ENCODE results near the gene CD4. TPM values are rescaled to one million over a fixed set of nuclear protein-coding genes. Genes with fewer than 3 reads are reported as not detected.

CD4 gene
- total and polyA plus RNA-seq, 2 donors = 11.5 to 21.5 TPM

DNA sequence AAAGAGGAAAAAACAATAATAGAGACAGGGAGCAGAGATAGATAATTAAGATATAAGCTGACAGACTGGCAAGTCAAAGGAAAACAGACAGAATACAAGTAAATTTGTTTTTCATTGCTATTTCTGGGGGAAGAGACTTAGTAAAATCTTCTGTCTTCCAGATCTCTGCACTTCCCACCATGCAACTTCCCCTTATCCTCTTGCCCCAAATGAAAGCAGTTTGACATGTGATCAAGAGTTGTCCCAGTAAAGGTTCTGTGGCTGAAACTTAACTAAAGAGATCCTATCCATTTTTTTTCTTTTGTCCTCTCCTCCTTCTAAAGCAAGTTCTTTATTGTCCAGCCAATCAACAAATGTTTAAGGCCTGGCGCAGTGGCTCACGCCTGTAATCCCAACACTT lies 34.9 kb upstream of the CD4 start:
- H3K27ac ChIP-seq (ENCODE audit: low read depth) = no peak overlapping the region
- no peak overlapping the region for H3K4me3 ChIP-seq (ENCODE audit: low read depth, low read length)
- H3K36me3 ChIP-seq (ENCODE audit: insufficient read depth) = peaks cover 3% of the 10 kb centered on the region
- no peak for DNase-seq (ENCODE audit: extremely low spot score)
- 95% methylated on average over 2 of the region's 2 CpGs for WGBS
- no peaks in the 10 kb centered on the region for H3K4me1 ChIP-seq (ENCODE audit: insufficient read depth)

DNA sequence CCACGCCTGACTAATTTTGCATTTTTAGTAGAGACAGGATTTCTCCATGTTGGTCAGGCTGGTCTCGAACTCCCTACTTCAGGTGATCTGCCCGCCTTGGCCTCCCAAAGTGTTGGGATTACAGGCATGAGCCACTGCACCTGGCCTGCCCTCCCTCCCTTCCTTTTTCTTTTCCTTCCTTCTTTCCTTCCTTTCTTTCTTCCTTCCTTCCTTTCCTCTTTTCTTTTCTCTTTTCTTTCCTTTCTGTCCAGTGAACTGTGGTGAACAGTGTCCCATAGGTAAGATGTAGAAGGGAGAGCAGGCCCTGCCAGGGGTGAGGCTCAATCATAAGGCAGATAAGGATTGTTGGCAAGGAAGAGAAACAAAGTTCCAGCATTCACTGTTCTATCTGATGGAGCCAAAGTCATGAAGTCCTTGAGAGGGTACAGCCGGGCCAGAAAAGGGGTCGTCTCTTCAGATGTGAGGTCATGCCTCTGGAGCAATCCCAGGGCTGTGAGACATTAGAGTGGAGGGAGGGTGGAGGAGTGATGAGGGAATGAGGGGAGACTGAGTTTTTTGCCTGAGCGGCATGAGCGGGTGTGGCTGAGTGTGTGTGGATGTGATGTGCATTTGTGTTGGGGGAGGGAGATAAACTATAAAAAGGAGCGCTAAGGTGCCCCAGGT lies 32.2 kb upstream of the CD4 start:
- H3K4me3 ChIP-seq (ENCODE audit: low read depth, low read length) = no peak overlapping the region
- H3K27ac ChIP-seq (ENCODE audit: low read depth) = no peak overlapping the region
- no peak for DNase-seq (ENCODE audit: extremely low spot score)
- no peaks in the 10 kb centered on the region for H3K36me3 ChIP-seq (ENCODE audit: insufficient read depth)
- 75% methylated on average over 8 of the region's 8 CpGs for WGBS
- no peaks in the 10 kb centered on the region for H3K4me1 ChIP-seq (ENCODE audit: insufficient read depth)

DNA sequence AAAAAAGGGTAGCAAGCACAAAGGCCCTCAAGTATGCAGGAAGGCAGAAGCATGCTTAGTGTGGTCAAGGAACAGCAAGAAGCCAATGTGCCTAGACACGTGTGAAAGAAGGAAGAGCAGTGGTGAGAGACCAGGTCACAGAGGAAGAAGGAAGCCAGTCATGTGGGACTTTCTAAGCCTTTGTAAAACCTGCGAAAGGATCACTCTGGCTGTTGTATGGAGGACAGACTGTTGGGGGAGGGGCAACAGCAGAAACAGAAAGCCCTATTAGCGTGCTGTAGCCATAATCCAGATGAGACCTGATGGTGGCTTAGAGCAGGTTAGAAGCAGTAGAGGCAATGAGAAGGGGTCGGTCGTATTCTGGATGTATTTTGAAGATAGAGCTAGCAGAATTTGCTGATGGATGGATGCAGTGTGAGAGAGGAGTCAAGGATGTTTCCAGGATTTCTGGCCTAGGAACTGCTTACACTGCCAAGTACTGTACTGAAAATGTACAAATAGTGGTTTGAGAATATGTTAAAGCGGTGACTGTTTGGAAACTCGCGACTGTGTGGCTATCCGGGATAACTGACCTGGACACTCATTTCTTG lies 30.7 kb upstream of the CD4 start:
- Histone ChIP-seq H3K27ac (ENCODE audit: low read depth) (no peak overlapping the region), H3K36me3 (ENCODE audit: insufficient read depth) (no peaks in the 10 kb centered on the region), H3K4me1 (ENCODE audit: insufficient read depth) (no peaks in the 10 kb centered on the region), H3K4me3 (ENCODE audit: low read depth, low read length) (no peak overlapping the region)
- DNase-seq (ENCODE audit: extremely low spot score) = no peak
- 84% methylated on average over 9 of the region's 9 CpGs for WGBS

DNA sequence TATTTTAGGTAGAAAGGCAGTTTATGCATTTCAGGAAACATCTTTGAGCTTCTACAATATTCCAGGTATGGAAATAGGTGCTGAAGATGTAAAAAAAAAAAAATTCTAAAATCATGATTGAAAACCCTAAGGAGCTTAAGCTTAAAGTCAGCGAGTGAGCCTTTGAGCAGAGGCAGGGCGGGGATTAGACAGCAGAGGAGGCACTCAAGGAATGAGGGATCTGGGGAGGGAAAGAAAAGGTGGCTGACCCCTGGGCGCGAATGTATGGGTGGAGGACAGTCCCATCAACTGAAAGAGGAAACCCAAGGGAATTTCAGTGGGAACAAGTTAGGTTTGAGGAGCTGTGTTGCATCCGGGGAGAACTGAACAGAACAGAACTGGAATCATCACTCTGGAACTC lies 29.6 kb upstream of the CD4 start:
- DNase-seq (ENCODE audit: extremely low spot score) = no peak
- Histone ChIP-seq H3K36me3 (ENCODE audit: insufficient read depth) (no peaks in the 10 kb centered on the region), H3K4me3 (ENCODE audit: low read depth, low read length) (no peak overlapping the region), H3K27ac (ENCODE audit: low read depth) (no peak overlapping the region), H3K4me1 (ENCODE audit: insufficient read depth) (no peaks in the 10 kb centered on the region)
- 85% methylated on average over 5 of the region's 5 CpGs for WGBS

DNA sequence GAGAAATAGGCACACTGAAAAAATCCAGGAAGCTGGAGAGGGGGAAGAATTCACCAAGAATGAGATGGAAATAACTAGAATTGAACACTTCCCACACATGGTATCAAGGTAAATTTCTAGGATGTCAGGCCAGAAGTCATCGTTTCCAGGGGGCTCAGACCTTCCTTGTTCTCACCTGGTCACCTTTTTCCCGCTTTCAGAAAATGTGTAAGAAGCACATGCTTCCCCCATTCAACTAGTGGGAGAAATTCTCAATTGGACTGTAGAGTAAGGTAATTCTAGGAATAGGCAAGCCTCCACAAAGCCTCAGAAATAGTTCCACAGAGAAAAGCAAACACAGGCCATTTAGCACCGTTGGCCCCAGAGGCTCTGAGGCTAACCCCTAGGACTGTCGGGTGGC lies 25.9 kb upstream of the CD4 start:
- 55% methylated on average over 4 of the region's 4 CpGs for whole genome bisulfite sequencing
- H3K4me1 ChIP-seq (ENCODE audit: insufficient read depth) = no peaks in the 10 kb centered on the region
- no peak overlapping the region for H3K4me3 ChIP-seq (ENCODE audit: low read depth, low read length)
- H3K27ac ChIP-seq (ENCODE audit: low read depth) = peak overlapping the region; percentile 73
- no peaks in the 10 kb centered on the region for H3K36me3 ChIP-seq (ENCODE audit: insufficient read depth)
- no peak for DNase-seq (ENCODE audit: extremely low spot score)

DNA sequence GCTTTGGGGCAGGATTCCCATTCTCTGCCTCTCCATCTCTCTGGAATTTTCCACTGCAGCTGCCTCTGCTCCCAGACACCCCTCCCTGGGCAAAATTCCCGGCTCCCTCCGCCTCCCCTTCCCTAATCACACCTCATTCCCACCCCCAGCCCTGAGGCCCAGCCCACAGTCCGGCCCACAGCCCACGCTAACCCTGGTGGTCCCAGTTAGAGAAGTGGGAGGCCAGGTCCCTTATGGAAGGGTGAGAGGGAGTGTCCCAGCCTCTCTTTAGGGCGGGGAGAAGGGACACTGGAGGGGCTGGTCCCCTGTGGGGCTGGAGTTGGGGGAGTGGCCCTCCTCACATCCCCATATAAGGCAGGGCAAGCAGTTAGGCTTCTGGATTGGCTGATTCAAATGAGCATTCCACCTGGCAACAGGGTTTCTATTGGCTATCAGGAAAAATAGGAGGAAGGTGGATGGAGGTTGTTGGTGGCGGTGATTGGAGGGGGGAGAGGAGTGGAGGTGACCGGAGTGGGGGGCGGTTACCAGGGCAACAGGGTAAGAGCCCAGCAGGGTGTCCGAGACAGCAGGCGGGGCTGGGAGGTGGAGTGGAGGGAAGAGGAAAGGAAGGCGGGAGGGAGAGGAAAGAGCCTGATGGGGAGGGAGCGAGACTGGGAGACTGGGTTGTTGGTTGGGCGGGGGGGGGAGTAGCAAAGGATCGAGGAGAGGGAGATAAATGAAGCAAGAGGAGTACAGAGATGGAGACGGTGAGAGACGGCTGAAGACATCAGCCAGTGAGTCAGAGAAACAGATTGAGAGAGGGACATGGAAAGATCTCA lies 25.1 kb upstream of the CD4 start:
- H3K27ac ChIP-seq (ENCODE audit: low read depth) = peak overlapping the region; percentile 89
- DNase-seq (ENCODE audit: extremely low spot score) = peak; percentile 97
- no peaks in the 10 kb centered on the region for H3K4me1 ChIP-seq (ENCODE audit: insufficient read depth)
- WGBS = 2% methylated on average over 15 of the region's 16 CpGs
- H3K36me3 ChIP-seq (ENCODE audit: insufficient read depth) = no peaks in the 10 kb centered on the region
- no peak overlapping the region for H3K4me3 ChIP-seq (ENCODE audit: low read depth, low read length)

DNA sequence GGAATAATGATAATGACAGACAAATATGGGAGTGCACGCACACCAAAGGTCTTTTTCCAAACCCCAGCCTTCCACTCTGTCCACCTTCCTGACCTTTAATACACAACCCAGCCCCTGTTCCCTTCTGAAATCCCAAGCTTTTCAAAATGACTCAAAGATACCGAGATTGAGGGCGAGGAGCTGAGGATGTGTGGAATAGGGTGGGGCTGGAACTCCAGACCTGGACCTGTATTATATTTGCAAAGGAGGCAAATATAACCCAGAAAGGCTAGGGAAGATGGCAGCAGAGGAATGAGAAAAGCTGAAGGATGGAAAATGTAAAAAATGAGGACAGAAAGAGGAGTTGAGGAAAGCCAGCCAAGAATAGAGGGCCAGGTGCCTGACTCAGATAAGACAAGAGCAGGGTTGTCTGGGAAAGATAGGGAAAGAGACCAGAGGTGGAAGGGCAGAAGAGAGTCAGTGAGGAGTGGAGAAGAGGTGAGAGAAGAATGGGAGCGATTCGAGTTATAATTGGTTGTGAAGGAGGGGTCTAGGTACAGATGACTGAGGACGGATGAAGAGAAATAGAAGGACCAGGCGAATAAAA lies 24.2 kb upstream of the CD4 start:
- Histone ChIP-seq H3K4me1 (ENCODE audit: insufficient read depth) (no peaks in the 10 kb centered on the region), H3K27ac (ENCODE audit: low read depth) (peak overlapping the region; percentile 89), H3K4me3 (ENCODE audit: low read depth, low read length) (peak overlapping the region; percentile 89), H3K36me3 (ENCODE audit: insufficient read depth) (no peaks in the 10 kb centered on the region)
- DNase-seq (ENCODE audit: extremely low spot score) = no peak
- WGBS = 35% methylated on average over 7 of the region's 7 CpGs

DNA sequence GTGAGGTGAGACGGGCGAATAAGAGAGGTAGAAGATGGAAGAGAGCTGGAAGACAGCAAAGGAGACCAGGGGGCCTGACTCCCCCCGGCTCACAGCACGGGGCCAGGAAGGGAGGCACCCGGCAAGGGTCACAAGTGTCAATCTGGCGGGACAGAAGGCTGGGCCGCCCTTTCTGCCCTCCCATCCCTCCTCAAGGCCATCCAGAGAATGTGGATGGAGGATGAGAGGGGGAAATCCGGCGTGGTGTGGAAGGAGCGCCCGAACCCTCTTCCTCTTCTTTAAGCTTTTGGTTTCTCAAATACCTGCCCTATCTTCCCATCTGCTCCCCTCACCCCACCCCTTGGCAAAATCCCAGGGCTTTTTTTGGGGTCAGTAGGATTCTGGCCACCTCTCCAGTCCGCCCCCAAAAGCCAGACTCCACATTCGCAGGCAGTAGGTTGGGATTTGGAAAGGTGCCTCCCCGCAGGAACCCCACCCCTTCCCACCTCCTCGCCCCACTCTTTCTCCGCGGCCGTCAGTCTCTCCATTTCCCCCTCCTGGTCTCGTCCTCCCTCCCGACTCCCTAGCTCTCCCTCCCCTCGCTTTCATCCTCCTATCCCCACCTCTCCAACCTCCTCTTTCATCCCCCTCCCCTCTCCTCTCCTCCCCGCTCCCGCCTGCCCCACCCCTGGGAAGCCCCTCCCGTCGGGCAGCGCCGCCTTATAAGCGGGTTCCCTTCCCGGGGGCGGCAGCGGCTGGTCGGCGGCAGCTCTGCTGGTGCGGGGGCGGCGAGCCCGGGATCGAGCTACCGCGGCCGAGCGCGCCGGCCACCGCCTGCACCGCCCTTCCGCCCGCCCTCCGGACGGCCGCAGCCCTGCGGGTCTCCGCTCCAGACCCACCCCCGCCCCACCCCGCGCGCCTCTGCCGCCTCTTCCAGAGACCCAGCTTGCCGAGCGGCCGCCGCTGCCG lies 23.4 kb upstream of the CD4 start, which contains the start of gene PTMS:
Gene PTMS (plus strand): TSS at position 730 of the 948 bp plus-strand sequence. CDS start 343 bp downstream, outside the sequence.
- Histone ChIP-seq H3K27ac (ENCODE audit: low read depth) (peak within 1 kb of the TSS; percentile 89), H3K4me1 (ENCODE audit: insufficient read depth) (no peaks in the 10 kb centered on the region), H3K36me3 (ENCODE audit: insufficient read depth) (no peaks in the 10 kb centered on the region), H3K4me3 (ENCODE audit: low read depth, low read length) (peak within 1 kb of the TSS; percentile 89)
- WGBS = 4% methylated on average over 63 of the region's 63 CpGs
- peak; percentile 91 for DNase-seq (ENCODE audit: extremely low spot score)

DNA sequence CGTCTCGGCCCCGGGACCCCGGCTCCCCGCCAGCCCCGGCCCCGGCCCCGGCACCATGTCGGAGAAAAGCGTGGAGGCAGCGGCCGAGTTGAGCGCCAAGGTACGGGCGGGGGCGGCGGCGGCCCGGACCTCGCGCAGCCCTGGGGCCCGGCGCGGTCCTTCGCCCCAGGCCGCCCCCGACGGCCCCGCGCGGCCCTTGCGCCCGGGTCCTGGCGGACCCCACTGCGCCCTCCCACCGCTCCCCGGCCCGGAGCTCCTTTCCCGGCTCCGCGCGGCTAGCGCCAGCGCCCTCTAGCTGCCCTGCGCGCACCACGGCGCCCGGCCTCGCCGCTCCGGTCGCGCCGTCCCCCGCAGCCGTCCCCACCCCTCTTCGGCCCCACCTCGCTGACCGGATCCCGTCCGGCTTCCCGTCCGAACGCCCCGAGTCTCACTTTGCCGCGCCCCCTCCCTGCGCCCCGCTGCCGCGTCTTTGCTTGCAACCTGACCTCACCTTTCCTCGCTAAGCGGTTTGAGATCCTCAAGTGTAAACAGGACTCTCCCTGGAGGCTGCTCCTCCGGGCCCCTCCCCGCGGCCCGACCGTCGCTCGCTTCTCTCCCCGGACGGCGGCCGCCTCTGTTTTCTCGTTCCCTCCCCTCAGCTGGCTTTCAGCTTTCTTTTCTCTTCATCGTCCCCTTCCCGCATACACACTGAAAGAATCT lies 22.5 kb upstream of the CD4 start:
- no peaks in the 10 kb centered on the region for H3K4me1 ChIP-seq (ENCODE audit: insufficient read depth)
- WGBS = under 1% methylated on average over 87 of the region's 88 CpGs
- no peak for DNase-seq (ENCODE audit: extremely low spot score)
- H3K4me3 ChIP-seq (ENCODE audit: low read depth, low read length) = peak overlapping the region; percentile 89
- peak overlapping the region; percentile 89 for H3K27ac ChIP-seq (ENCODE audit: low read depth)
- no peaks in the 10 kb centered on the region for H3K36me3 ChIP-seq (ENCODE audit: insufficient read depth)

DNA sequence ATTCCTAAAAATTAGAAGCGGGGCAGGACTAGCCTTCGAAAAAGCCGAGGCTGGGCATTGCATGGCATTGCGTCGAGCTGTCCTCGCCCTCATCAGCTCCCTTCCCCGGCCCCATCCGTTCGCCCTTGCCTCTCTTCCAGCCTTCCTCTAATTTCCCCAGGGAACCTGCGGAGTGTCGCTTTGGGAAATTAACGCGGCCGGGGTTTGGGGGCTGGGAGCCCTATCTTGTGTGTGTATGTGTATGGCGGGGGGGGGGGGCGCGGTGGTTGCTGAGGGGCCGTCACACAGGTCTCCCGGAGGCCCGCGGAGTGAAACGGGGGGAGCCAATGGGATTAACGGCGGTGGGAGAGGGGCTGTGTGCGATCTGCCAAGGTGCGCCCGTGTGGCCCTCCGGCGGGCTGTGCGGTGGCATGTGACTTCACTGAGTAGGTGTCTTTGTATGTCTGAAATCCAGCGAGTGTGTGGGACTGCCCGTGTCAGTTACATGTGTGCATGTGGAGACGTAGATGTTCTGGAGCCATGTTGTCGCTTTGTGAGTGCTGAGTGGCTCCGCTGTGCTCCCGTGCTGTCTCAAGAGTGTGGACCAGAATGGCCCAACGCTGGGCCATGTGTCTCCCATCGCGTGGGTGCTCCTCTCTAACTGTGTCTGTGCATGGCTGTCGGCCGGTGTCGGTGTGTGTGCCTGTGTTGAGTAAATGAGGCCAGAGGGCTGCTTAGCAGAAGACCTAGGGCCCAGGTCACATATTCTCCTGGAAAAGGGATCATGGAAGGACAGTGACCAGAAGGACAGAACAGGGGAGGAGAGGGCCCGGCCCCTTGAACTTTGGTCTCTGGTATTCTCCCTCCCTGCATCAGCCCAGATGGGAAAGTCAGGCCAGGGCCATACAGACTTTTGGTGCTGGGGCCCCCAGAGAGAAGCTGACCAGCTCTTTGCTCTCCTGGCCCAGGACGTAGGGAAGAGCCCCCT lies 21.7 kb upstream of the CD4 start:
- Histone ChIP-seq H3K27ac (ENCODE audit: low read depth) (peak overlapping the region; percentile 81), H3K4me3 (ENCODE audit: low read depth, low read length) (peak overlapping the region; percentile 89), H3K36me3 (ENCODE audit: insufficient read depth) (no peaks in the 10 kb centered on the region), H3K4me1 (ENCODE audit: insufficient read depth) (no peaks in the 10 kb centered on the region)
- DNase-seq (ENCODE audit: extremely low spot score) = no peak
- 4% methylated on average over 44 of the region's 44 CpGs for WGBS

DNA sequence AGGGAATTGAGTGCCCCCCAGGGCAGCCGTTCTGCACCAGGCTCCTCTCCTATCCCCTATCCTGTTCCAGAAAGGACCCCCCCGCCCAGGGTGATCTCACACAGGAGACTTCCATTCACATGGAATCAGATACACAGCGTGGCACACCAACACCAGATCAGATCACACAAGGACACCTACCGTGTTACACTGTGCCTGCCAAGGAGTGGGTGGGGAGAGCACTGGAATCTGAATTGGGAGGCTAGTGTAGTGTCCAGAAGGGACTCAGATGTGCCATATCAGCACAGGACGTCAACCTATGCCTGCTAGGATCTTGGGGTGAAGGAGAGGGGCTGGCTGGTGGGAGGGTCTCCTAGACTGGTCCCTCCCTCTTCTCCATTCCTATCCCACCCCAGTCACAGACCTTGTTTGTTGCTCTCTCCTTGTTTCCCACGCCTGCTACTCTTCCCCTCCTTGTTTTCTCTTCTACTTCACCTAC lies 20.9 kb upstream of the CD4 start:
- Histone ChIP-seq H3K27ac (ENCODE audit: low read depth) (no peak overlapping the region), H3K4me3 (ENCODE audit: low read depth, low read length) (peak overlapping the region; percentile 89), H3K4me1 (ENCODE audit: insufficient read depth) (no peaks in the 10 kb centered on the region), H3K36me3 (ENCODE audit: insufficient read depth) (no peaks in the 10 kb centered on the region)
- WGBS = 25% methylated on average over 6 of the region's 6 CpGs
- DNase-seq (ENCODE audit: extremely low spot score) = no peak

Measured in urinary bladder (tissue), 4 donors.